Esophagus squamous epithelium (tissue), 5 donors: ENCODE data around the gene GRK4. TPM values are rescaled to one million over a fixed set of nuclear protein-coding genes. Genes with fewer than 3 reads are reported as not detected.

Experiments
- DNase-seq: peaks from one replicate; lab custom pipeline; 2025; lab: John Stamatoyannopoulos, UW
- H3K27ac ChIP-seq, 4 donors: fragments of 200-600 bp; sonication (generic); one replicate each; pipeline ENCODE4 v1.5.1; 2016 to 2019; ENCODE audit warnings: mild to moderate bottlenecking in 1 of 4
- H3K27me3 ChIP-seq, 4 donors: fragments of 200-600 bp; sonication (generic); 1 replicate in 3 of 4; 2 replicates in 1 of 4; pipeline versions ENCODE4 v1.5.1 to v1.6.0; 2017 to 2021; ENCODE audit warnings: antibody characterized with exemption in 1 of 4
- H3K36me3 ChIP-seq, 3 donors: fragments of 200-600 bp; sonication (generic); one replicate each; pipeline ENCODE4 v1.5.1; 2016 to 2019
- H3K4me1 ChIP-seq, 3 donors: fragments of 200-600 bp; sonication (generic); one replicate each; pipeline ENCODE4 v1.5.1; 2017 to 2019
- H3K4me3 ChIP-seq, 4 donors: fragments of 200-600 bp; sonication (generic); 1 replicate in 3 of 4; 2 replicates in 1 of 4; pipeline ENCODE4 v1.5.1; 2016 to 2019; ENCODE audit warnings: mild to moderate bottlenecking in 2 of 4, moderate library complexity in 1 of 4
- H3K9me3 ChIP-seq, 3 donors: fragments of 200-600 bp; sonication (generic); one replicate each; pipeline ENCODE4 v1.5.1; 2016 to 2019
- CTCF ChIP-seq, 6 experiments: fragments of 450-650 bp in 4 of 6; fragments of 200-600 bp in 2 of 6; sonication (generic) in 2 of 6; IDR thresholded peaks; one replicate each; pipeline ENCODE4 v1.5.1; 2016 to 2019; ENCODE audit warnings: antibody characterized with exemption in 6 of 6, mild to moderate bottlenecking in 4 of 6, moderate library complexity in 4 of 6
- POLR2A ChIP-seq, 4 donors: fragments of 450-650 bp; IDR thresholded peaks; one replicate each; pipeline ENCODE4 v1.6.1; 2017; ENCODE audit warnings: antibody characterized with exemption in 4 of 4, mild to moderate bottlenecking in 4 of 4, moderate library complexity in 3 of 4
- WGBS, 2 donors: methylation state at CpG; one replicate each; pipeline ENCODE4 v1.1.5; 2018; 5-methylcytosine and 5-hydroxymethylcytosine counted together
- intact Hi-C: fragments of 100-400 bp; cut with DNase I; formaldehyde crosslinking; loops from one replicate; pipeline ENCODE4 v1.15.0; 2022
- small RNA-seq, 4 donors: library from RNA; depleted of rRNA; stranded (forward); fragments of <200 nt; gene quantifications; one replicate each; pipeline ENCODE3, GENCODE V24; 2016
- total RNA-seq, 4 donors: library from RNA; depleted of rRNA; stranded (reverse); fragments of >200 nt; gene quantifications; one replicate each; pipeline ENCODE4 v1.1.0, GENCODE V29; 2016
- donor health status: DM: yes; HTN: yes; CAD: no.

GRK4 gene
- total RNA-seq, 4 donors from 2014 or later, result 2.9 to 5.5 (median 3.7) TPM

- DNase-seq, result no peak
- 82 to 94% methylated on average over 4 of the region's 4 CpGs for WGBS, 2 donors
- H3K4me1 ChIP-seq, result peaks cover 0 to 31% (median 5%) of the 10 kb centered on the region in 3 donors
- peaks cover 0 to 47% (median 0%) of the 10 kb centered on the region in 3 donors for H3K36me3 ChIP-seq
- no peak overlapping the region for H3K4me3 ChIP-seq
- TF ChIP-seq CTCF (IDR thresholded peaks at IDR 0.05) (no peak), POLR2A (IDR thresholded peaks at IDR 0.05) (no peak)
- H3K9me3 ChIP-seq, result no peaks in the 10 kb centered on the region
- H3K27me3 ChIP-seq, result no peaks in the 10 kb centered on the region
- H3K27ac ChIP-seq, result no peak overlapping the region
- intact Hi-C loops, result no loop called here
Observed at GRCh38 chr4:3087115-3087797, 123.9 kb downstream of the GRK4 start.

Small RNA genes within 50 kb of the gene (small RNA-seq; reads per million reads assigned to genes)
- 0 reads per million in 4 donors for gene RF02134
- 0 reads per million in 4 donors for gene RF02135
- 0 to 0.15 (median 0) reads per million in 4 donors for gene RNU6-204P

Other genes with a start within 250 kb of the GRK4 start
- gene TNIP2, start 207.2 kb upstream of the GRK4 start, total RNA-seq, result 10 to 100 TPM; 40.1 to 58.2 (median 45.5) TPM
- gene SH3BP2, start 170.5 kb upstream of the GRK4 start, total RNA-seq, result 10 to 100 TPM; 13.5 to 36.8 (median 34.0) TPM
- 100 to 1,000 TPM in 2 of 4 donors, 10 to 100 TPM in 2; 81.7 to 144 (median 103) TPM for gene ADD1, start 119.7 kb upstream of the GRK4 start, total RNA-seq
- gene NOP14, start 165 bp upstream of the GRK4 start, total RNA-seq, result 10 to 100 TPM; 22.6 to 31.3 (median 24.7) TPM
- gene HTT-AS, start 111.0 kb downstream of the GRK4 start, total RNA-seq, result not detected
- 100 to 1,000 TPM in 1 of 4 donors, 10 to 100 TPM in 3; 37.5 to 119 (median 48.7) TPM for gene HTT, start 111.1 kb downstream of the GRK4 start, total RNA-seq